Measurements from ENCODE around the gene FAM131A.

- TF ChIP-seq POLR2A (IDR thresholded peaks at IDR 0.05) (no peak), CTCF (IDR thresholded peaks at IDR 0.05) (no peak)
These were observed 35.5 kb downstream of the FAM131A start for GRCh38 chr3:184372911-184373310.
